GM21528 (cell line): ENCODE measurements around the gene ACTL8.

Experiments
- ATAC-seq: cut with Tn5 transposase; IDR thresholded peaks from one replicate; pipeline ENCODE4 v1.9.1; 2021; ENCODE audit warnings: mild to moderate bottlenecking, moderate library complexity; ENCODE audit not compliant: unreplicated experiment, low FRiP score

Gene ACTL8

DNA sequence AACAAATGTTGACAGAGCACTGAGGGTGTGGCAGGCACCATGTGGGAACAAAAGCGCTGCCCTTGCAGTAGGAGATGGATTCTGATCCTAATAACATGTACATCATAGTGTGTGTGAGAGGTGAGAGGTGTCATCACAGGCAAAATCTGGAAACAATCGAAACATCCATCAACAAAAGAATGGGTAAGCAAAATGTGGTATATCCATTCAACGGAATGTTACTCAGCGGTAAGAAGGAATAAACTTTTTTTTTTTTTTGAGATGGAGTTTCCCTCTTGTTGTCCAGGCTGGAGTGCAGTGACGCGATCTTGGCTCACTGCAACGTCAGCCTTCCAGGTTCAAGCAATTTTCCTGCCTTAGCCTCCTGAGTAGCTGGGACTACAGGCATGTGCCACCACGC lies 112.3 kb downstream of the ACTL8 start:
- ATAC-seq: no peak

DNA sequence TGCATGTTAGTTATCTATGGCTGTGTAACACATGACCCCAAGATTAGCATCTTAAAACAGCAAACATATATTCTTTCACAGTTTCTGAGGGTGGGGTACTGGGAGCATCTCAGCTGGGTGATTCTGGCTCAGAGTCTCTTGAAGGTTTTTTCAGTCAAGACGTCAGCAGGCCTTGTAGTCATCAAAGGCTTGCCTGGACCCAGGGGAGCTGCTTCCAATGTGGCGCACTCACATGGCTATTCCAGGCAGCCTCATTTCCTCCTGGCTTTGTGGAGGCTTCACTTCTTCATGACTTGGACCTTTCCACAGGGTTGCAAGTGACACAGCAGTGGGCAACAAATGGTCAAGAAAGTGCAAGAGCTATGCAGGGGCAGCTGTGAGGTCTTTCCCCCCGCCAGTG lies 114.7 kb downstream of the ACTL8 start:
- ATAC-seq: no peak

GRCh38 chr1:17870679-17871078 lies 115.5 kb downstream of the ACTL8 start:
- ATAC-seq: no peak

- ATAC-seq: no peak
Measured at GRCh38 chr1:17873007-17873675, 118.0 kb downstream of the ACTL8 start.

DNA sequence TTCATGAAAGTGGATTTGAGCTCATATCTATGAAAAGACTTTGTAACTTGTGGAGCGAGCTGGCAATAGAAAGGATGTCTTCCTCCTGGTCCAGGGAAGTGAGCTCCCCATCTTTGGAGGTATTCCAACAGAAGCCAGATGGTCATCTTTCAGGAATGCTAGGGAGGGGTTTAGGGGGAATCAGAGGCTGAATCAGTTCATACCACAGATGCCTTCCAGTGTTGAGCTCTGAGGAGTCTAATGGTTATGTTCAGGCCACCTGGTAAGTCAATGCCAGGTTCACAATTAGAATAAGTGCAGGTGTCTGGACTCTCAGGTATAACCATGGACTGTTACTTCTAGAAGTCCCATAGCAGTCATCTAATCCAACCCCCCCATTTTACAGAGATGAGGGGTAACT lies 119.1 kb downstream of the ACTL8 start:
- no peak for ATAC-seq

GRCh38 chr1:17874710-17875109 lies 119.6 kb downstream of the ACTL8 start:
- ATAC-seq: no peak

- ATAC-seq: no peak
Measured at GRCh38 chr1:17875171-17875881, 120.2 kb downstream of the ACTL8 start.

DNA sequence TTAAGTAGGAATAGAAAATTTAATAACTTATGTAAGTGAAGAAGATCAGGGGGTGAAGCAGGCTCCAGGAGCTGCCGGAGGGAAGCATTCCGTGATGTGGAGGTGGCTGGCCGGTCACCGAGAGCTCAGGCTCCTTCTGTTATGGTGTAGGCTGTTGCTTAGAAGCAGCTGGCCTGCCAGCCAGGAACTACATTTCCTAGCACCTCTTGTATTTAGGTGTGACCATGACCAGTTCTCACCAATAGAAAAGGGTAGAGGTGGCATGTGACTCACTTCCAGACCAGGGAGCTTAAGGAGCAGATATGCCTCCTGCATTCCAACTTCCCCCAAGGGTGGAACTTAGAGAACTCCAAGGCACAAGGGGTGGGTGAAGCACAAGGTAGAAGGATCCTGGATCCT lies 120.7 kb downstream of the ACTL8 start:
- ATAC-seq: no peak
